HuH-7.5 (cell line): ENCODE measurements around the gene F3.
A peak's percentile ranks its signal among the peaks of the same experiment; 100 is the strongest.

Experiments
- DNase-seq: peaks from one replicate; pipeline ENCODE4 v3.0.0; 2011; ENCODE audit warnings: low spot score

F3 gene

DNA sequence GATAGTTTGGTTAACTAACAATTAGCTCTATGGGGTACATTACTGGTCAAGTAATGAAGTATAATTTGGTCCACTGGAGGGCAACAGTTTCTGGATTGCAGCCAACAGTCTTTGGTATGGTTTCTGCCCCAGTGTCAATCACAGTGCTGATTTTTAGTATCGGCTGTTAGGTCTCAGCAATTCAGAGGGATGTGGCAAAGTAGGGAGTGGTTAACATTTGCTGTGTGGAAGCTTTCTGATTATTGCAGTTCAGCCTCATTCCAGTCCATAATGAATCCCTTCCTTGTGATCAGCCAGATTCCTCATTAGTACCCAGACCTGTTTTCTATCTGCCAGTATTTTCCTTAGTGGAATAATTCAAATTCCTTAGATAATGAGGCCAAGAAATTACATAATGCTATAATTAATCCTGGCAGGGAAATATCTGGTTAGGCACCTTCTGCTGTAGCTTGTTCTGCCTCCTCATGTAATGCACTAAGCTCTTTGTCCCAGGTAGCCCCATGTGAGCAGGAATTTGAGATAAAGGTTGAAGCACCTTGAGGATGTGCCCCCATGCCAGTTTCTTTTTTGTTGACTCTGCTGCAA, 14.0 kb downstream of the F3 start:
- no peak for DNase-seq

DNA sequence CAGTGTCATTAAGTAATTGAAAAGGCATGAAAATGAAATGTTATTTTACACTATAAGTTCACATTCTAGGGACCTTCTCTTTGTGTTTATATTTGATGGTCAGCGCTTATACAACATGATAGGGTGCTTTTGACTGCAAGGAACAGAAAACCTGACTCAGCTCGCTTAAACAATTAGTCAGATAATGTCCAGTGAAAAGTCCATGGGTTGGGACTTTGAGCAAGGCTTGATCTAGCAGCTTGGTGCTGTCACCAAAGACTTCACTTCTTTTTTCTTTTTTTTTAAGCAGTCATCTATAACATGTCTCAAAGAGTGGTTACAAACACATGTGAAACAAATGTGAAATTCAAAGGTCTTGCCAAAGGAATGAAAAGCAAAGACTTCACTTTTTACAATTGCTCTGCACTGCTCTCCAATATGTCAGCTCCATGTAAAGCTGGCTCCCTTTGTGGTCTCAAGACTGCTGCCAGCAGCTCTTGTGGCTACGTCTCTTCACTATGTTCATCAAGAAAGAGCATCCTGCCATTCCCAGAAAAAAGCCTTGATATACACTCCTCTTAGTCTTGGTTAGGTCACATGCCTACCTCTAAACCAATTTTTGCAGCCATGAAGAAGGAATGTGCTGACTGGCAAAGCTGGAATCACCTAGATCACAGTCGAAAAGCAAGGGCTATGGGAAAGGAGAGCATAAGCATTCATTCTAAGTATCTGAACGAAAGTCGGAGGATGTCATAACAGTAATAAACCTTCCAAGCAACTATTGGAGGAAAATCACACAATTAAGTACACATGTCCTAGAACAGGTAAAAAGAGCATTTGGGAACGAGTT, 15.2 kb downstream of the F3 start:
- no peak for DNase-seq

DNA sequence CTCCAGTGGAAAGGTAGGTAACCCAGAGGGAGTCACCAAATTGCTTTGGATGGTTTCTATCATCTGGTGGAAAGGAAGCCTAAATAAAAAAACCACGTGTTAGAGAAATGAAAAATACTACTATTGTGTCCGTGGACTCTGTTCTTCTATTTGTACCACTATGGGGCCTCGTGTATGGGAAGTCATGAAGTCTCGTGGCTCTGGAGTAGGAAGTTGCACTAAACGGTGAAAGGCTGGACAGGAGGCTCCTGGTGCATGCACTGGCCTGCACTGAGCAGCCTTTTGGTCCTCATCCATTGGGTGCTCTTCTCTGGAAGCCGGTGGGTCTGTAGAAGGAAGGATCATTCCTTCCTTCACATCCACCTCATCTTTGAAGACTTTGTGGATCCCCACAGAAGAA, 17.0 kb downstream of the F3 start:
- no peak for DNase-seq

DNA sequence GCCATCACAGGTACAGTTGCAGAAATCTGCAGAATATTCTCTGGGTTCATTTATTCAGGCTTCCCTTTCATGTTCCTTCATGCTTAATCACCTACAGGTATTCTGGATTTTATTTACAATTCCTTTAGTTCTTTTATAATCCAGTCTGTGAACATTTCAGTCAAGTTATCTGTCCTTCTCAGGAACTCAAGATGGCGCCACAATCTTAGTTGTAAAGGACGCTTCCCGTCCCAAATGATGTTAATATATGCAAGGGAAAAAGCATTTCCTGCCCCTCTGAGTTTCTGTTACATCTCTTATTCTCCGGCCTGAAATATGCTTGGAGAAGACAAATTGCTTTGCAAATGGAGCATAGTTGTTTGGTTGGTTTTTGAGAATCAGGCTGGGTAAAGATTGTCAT, 19.3 kb downstream of the F3 start:
- DNase-seq, result no peak

DNA sequence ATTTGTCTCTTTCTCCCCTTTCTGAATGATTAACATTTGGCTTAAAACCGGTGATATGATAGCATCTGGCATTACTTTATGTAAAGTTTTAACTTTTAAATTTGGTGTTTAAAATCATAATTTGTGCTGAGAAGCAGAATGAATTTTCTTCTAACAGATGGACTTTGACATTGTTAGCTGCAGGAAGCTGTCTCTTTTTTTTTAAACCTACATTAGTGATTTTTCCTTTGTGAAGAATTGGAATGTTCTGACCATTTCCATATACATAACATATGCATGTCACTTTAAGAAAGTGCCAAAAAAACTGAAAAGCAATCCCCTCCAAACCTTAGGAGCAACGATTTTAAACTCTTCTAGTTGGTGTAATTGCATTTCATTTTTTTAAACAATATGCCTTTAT, 22.2 kb downstream of the F3 start:
- DNase-seq, result no peak

DNA sequence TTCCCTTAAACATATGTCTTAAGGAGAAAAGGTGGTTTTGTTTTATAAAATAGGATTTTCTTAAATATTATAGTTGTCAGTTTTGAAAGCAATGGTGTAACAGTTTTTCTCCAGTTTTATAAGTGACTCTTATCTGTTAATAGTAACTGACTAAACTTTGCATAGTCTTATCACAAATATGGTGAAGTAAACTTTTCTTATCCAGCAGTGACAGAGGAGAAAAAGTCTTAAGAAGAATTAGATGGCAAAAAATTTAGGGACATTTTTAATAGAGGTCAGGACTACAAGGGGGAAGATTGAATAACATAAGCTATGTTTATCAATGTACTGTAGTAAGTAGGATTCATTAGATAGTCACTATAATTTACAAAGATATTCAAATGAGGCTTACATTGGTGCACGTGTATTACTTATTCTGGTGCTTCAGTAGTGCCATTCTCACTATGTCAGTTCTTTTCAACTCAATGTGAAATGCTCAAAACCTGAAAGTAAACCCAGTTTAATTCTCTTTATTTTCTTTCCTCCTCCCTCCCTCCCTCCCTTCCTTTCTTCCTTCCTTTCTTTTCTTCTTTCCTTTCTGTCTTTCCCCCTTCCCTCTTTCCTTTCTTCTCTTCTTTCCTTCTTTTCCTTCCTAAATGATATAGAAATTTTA, 26.1 kb downstream of the F3 start:
- DNase-seq, result no peak

DNA sequence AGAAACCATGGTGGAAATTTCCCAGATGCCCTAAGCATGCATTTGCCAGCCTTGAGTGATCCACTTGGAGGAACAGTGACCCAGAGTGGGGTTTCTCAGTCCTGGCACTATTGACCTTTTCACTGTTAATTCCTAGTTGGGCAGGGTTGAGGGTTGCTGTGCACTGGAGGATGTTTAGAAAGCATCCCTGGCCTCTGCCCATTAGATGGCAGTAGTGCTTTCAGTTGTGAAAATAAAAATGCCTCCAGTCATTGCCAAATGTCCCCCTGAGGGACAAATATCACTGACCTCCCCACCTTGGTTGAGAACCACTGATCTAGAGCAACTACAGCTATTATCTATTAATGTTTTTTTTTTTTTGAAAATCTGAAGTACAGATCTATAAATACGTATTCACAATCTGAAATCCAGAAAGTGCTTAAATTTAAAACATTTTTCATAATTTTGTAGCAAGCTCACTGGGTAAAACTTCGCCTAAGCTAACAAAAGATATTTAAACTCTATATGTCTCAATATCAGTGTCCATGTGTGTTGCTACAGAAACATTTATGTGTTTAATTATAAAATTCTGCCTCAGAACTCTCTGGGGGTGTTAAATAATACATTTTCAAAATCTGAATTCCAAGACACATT, 27.3 kb downstream of the F3 start:
- no peak for DNase-seq

DNA sequence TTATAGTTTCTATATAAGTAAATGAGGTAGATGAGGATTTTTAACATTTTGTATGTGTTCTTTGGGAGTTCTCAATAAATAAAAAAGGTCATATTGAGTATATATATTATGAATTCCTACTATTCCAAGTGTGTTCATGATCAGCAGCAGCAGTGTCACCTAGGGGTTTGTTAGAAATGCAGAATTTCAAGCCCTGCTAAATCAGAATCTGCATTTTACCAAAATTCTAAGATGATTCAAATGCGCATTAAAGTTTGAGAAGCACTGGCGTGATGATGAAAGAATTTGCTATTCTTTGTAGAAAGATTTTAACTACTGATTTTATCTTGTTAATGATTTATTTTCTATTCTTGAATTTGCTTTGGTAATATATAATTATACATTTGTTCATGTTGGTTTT, 28.7 kb downstream of the F3 start:
- DNase-seq, result no peak

DNA sequence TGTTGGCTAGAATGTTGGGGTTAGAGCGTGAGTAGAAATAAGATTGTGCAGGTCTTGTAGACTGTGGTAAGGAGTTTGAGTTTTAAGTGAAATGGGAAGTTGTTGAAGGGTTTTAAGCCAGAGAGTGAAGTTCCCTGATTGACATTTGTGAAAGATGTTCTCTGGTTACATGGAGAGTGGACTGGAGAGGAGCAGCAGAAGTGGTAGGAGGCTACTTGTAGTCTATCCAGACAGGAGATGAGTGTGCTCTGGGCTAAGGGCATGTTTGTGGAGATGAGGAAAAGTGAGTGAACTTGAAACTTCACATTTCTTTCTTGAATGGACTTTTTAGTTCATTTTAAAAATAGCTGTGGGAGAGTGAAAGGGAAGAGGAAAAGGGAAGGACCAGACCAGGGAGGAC, 37.0 kb downstream of the F3 start:
- DNase-seq, result no peak

DNA sequence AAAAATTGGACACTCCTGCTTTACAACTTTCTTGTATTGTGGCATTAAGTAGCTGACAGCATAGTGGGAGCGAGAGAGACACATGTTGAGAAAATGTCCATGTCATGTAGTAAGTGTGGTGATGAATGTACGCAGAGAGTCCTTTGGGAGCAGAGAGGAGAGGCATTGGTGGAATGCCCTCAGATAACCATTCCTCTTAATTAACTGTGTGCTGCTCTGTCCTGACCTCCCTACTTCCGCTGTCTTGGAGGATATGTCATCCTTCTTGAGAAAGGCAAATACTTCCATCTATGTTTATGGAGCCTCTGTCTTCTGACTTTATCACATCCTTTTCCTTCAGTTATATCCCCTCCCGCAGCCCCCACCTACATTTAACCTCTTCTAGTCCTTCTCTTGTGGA, 38.4 kb downstream of the F3 start:
- no peak for DNase-seq

DNA sequence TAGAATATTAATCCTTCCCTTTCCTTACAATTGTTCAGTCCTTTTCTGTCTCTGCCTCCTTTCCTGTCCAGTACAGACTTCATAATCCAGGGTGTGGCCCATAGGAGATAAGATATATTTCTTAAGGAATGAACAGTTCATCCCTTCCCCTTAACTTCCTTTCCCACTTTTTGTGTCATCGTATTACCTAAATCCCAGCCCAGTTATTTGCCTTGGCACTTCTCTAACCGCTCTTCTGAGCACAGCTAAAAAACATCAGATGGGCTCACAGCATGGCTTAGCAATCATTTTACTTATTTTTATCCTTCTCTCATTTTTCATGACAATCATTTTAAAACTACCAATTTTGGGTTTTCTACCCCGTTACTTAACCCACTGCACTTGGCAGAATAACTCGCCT, 39.6 kb downstream of the F3 start:
- no peak for DNase-seq

DNA sequence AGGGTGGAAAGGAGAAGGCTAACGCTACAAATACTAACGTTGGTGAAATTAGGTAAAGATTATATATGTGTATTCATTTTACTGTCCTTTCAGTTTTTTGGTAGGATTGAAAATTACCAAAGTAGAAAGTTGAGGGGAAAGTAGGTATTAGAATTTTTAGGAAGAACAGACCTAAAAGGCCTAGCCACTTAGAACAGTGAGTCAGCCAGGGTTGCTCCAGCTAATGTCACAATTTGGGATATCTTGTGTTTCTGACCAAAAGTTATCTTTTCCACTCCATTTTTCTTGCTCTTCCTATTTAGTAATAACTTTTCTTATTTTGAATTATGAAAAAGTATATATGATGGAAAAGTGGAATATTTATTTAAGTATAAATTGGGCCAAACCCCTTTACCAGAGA, 40.1 kb downstream of the F3 start:
- no peak for DNase-seq

DNA sequence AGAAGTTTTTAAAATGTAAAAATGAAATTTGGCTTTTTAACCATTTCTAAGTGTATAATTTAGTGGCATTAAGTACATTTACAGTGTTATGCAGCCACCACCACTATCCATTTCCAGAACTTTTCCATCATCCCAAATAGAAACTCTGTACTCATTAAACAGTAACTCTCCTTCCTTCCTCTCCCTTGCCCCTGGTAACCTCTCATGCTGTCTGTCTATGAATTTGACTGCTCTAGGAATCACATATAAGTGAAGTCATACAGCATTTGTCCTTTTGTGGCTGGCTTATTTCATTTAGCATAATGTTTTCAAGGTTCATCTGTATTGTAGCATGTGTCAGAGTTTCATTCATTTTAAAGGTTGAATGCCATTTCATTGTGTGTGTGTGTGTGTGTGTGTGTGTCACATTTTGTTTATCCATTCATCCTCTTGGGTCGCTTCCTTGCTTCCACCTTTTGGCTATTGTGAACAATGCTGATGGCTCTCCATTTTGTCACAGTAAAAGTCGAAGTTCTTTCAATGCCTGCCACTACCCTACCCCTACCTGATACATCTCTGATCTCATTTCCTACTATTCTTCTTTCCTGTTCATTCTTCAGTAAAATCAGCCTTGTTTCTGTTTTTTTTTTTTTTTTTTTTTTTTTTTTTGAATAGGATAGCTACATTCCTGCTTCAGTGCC, 45.3 kb downstream of the F3 start:
- DNase-seq, result no peak

DNA sequence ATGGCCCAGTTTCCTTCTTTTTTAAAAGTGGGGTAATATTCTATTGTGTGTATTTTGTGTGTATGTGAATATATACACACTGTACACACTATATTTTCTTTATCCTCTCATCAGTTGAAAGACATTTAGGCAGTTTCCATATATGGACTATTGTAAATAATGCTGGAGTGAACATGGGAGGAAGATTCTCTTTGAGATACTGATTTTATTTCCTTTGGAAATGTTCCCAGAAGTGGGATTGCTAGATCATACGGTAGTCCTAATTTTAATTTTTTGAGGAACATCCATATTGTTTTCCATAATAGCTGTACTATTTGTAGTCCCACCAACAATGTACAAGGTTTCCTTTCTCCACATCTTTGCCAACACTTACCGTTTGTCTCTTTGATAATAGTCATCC, 51.0 kb downstream of the F3 start:
- no peak for DNase-seq

DNA sequence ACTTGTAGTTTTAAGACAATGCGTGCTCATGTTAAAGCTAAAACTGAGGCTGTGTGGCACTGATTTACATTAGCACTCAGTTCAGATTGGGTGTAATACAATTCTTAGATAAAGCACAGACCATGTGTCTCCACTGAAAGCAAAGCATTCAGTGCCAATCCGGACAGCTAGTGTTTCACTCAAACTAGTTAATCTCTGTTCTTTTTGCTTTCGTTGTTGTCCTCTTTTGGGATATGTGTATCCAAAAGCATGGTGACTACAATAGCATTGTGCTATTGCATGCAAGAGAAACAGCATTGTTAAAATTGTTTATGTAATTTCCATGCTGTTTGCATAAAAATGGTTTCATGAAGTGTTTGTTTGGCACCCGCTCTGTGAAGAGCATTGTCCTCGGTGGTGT, 54.6 kb downstream of the F3 start:
- no peak for DNase-seq

DNA sequence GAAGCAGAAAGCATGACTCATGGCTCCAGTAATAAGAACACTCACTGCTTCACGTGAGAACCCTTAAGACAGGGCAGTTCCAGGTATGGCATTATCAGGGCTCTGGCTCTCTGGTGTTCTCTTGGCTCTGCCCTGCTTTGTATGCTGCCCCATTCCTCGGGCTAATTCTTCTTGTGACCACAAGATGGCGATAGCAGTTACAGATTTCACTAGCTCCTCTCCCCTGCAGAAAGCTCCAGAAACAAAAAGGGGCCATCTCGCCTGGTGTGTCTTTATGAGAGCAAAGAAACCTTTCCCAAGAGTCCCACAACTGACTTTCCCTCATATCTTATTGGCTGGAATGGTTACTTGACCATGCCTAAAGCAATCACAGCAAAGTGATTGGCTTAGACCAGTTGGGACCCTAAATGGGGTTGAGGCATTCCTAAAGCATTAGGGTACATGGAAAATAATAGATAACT, 60.1 kb downstream of the F3 start:
- DNase-seq, result peak; percentile 13

DNA sequence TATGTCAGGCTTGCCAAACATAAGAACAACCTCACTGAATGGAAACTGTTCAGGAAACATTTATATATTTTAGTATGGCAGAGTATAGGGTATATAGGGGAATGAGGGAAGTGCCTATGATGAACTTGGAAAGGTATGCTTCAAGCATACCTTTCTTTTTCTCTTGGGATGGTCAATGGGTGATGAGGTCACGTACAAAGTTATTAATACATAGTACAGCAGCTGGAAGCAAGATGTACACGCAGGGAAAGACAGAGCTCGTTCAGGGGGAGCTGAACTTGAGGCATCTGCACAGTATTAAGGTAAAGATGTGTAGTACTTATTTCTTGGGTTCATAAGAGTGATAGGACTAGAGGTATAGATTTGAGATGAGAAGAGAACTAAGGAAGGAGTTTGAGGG, 61.9 kb downstream of the F3 start:
- DNase-seq, result no peak
